GM19397 (cell line): Measurements from ENCODE around the gene RERE.
"Not testable (repeated sequence)": the region's sequence is repeated elsewhere in the genome, so short reads cannot be mapped to it uniquely, and the experiment has no call there.

Experiments used
- ATAC-seq: cut with Tn5 transposase; IDR thresholded peaks from one replicate; pipeline ENCODE4 v1.9.1; 2021; ENCODE audit warnings: mild to moderate bottlenecking, moderate library complexity; ENCODE audit not compliant: unreplicated experiment

Gene RERE

DNA sequence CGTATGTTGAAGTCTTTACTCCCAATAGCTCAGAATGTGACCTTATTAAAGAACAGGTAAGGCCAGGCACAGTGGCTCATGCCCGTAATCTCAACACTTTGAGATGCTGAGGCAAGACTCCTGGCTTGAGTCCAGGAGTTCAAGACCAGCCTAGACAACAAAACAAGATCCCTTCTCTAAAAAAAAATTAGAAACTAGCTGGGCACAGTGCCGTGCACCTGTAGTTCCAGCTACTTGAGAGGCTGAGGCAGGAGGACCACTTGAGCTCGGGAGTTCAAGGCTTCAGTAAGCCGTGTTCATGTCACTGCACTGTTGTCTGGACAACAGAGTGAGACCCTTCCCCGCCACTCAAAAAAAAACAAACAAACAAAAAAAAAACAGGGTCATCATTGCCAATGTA is 171.3 kb downstream of the RERE start:
- ATAC-seq: no peak

DNA sequence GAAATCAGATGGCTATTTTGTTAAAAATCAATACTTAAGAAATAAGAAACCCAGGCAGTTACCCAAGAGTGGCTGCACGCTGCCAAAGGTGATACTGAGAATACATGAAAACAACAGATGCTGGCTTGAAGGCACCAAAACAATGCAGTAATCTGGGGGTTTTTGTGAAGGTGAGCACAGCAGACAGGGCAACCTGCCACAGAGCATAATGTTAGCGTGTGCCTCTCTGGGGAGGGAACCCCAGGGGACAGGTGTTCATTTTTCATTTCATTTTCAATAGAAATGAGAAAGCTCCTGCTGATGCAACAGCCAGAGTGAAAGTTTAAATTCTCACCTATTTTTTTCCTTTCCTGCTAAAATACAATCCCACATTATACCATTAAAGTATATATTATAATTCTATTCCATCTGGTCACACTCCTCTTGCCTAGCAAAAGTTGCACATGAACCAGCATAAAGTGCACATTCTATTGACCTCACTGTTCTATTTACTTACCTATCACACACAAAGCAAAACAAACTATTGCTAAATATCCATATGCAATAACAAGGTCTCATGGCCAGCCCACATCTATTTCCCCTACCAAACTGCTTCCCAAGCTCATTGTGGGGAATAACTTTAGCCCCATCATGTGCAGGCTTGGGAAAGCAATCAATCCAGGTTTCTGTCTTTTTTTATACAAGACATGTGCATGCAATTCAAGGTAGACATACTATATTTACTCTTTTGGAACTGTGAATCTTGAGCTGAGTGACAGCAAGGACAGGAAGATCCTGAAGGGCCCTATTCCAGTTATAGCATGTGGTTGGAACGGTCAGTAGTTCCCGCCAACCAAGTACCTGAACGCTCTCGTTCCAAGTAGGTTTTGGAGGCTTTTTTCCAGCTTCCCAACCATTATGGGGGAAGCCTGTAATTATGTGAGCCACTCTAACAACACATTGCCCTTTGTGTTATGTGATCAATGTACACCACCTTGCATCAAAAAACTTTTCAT is 173.6 kb downstream of the RERE start:
- peak; percentile 90 for ATAC-seq

DNA sequence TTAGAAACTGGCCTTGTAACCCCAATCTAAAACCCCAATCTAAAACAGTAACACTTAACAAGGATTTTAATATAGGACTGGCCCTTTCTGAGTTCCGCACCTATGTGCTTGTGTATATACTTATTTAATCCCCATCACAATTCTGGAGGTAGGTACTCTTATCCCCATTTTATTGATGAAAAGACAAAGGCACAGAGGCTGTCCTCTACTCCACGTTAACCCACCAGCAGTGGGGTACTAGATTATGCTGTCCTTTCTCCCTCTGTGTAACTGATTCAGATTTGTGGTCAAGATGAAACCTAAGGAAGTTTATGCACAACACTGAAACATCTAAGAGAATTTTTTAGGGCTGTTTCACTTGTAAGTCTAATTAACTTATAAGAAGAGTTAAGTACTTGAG is 175.3 kb downstream of the RERE start:
- ATAC-seq: no peak

DNA sequence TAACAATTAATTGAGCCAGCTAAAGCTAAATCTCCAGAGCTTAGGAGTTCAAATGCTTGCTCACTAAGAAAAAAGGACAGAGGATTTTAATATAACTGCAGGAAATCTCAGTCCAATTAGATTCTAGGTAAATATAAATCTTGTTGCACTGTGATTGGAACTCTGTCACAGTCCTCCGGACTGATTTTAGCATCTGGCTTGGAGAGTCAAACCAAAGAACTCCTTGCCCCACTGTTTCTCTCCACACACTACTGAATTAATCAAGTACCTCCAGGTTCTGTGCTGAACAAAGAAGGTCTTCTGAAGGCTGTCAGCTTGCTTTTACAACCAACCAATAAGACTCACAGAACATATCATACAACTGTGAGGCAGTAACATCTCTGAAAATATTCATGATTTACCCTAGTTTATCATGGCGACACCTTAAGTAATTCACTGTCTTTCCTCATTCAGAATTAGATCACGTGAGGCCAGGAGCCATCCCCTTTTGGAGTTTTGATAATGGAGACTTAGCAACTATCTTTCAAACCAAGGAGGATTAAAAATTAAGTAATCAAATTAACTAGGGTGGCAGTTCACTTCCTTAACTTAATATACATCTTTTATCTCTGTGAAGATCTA is 176.0 kb downstream of the RERE start:
- ATAC-seq: no peak

DNA sequence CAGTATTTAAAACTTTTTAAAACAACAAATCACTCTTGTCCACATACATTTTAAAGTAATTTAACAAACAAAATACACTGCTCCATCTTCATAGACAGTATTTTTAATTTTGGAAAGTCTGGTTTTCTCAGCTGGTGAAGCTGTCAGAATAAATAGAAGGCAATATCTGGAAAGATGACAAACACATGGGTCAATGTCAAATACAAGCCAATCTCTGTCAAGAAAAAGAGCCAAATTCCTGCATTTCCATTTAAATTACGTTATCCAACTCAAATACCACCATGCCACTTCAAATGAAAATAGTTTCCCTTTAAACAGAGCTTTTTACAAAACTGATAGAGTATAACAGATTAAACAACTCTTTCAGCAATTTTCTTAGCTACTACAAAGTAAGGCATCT is 176.5 kb downstream of the RERE start:
- no peak for ATAC-seq

DNA sequence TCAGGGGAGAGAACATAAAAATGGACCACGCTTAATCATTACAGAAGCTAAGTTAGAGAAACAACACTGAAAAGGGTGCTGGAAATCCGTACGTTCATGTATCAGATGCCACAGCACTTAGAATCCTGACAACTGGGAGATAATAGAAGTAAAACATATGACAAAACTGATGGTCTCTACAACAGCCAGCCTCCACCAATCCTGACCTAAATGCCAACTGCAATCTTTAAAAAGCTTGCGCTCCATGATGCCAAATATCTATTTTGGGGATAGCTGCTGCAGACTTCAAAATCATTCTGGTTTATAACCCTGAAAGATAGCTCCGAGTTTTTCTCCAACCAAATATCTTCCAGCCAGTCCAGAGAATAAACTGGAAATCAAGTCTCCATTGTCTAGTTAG is 178.3 kb downstream of the RERE start:
- ATAC-seq: no peak

DNA sequence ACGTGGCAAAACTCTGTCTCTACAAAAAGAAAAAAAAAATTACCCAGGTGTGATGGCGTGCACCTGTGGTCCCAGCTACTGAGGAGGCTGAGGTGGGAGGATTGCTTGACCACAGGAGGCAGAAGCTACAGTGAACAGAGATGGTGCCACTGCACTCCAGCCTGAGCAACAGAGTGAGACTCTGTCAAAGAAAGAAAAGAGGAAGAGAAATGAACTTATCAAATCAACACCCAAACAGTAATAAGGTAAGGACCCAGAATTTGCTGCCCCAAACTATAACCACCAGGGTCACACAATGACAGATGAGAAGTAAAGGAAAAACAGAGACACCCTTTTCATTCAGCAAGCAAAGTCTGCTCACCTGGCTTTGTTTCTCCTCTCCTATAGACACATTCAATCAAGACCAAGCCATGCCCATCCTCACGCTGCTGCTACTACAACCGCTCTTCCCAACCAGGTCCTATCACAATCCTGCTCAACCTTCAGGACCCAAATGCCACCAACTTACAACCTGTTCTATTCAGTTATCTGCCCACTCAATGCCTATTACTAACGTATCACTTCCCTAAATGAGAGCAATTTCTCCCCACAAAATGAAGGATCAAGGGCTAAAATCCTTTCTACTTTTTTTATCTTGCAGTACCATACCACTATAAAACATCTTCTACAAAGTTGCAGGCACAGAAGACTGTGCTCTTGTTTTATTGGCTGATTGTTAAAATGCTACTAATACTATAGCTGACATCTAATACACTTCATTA is 183.5 kb downstream of the RERE start:
- ATAC-seq: no peak

DNA sequence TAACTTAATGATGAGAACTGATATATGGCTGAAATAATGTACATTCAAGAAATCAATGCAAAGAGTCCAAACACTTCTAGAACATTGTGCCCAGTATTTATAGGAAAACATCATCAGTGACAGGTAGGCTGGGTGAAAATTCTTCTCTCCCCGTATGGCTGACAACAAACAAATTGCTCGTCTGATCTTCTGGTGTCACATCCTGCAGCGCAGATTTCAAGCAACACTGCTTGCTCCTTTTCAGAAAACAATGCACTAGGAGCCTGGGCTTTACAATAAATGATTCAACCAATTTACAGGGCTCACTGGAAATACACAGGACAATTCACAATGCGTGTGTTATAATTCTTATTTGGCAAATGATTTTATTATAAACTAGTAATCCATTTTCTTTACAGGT is 185.3 kb downstream of the RERE start:
- no peak for ATAC-seq

GRCh38 chr1:8631163-8631562 is 186.3 kb downstream of the RERE start:
- ATAC-seq: no peak

DNA sequence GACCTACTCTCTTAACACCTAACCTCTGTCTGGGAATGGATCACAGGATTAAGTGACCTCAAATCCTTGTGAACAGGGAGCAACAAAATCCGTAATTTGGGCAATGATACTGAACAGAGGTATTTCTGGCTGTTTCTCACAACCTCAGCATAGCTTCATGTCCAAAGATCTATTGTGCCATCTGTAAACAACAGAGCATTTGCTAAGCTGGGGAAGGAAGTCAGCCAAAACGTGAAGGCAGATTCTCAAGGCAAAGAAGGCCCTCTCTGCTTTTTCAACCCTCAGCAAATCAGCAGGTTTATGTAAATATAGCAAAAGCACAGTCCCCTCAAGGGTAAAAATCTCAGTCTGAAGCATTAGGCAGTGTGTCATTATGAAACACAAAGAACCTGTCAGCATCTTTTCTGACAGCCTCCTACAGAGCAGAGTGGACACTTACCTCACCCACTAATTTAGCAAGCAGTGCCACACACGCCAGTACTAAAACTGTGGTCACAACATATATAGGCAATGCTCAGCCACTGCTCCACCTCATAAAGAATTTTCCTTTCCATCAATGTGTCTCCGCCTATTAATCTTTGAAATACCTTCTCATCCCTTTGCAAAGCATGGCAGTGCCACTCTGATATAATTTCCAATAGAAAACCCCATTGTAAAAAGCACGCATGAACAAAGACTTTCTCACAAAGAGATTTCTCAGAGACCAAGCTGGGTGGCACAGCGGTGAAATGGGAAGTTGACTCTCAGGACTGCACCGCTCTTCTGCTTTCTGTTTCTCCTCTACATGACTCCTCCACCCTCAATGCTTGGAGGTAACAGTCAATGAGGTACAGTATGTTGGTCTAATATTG is 188.0 kb downstream of the RERE start:
- ATAC-seq: peak; percentile 70

DNA sequence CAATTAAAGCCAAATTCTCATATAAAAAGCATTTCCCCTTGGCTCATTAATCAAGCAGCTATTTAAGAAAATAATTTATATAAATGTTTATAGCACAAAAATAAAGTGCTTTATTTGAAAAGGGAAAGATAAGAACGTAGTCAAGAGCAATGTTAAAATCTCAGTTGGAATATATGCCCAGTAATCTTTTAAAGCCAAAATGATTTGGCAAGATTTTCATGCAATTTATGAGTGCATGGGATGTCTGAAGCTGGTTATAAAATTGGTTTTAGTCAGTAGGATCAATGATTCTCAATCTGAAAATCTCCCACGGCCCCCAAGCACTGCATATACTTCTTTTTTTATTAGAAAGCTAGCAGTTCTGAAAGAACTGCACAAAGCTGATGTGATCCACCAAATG is 188.8 kb downstream of the RERE start:
- ATAC-seq: no peak

GRCh38 chr1:8627728-8628127 is 189.7 kb downstream of the RERE start:
- ATAC-seq: no peak

DNA sequence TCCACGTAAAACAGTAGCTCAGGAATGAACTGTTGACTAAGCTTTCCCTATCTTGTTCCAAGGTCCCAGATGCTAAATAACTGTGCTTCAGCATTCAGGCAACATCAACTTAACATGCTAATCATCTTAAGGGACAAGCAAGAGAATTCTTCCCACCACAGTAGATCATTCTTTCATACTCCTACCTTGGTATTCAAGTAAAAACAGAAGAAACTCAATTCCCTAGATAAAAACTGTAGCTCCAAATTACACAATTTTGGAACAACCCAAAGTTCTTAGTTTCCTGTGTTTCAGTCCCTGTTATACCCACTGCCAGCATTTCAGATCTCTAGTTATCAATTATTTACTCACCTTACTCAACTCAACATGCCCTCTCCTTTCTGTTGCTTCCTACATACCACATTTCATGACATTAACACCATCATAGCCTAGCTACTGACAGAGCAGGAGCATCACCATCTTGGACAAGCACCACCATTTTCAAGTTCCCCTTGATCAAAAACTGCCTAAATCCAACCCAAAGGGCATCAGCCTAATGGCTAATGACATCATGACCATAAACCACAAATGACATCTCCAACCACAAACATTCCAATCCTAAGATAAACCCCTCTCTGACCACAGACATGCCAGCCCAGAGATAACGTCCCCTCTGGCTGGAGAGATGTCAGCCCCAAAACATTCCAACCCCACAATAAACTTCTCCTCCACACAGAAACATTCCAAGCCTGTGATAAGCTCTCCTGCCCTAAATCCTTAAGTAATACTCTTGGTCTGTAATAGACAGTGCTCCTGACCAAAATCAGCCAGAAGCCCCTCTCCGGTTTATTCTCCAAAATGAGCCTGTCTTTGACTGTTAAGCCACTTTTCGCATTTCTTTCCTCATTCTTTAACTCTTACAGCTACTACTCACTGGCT is 191.2 kb downstream of the RERE start:
- no peak for ATAC-seq

- ATAC-seq: no peak
Observed at GRCh38 chr1:8625491-8625890, 191.9 kb downstream of the RERE start.

- ATAC-seq: not testable (repeated sequence)
Observed at GRCh38 chr1:8623651-8624192, 193.7 kb downstream of the RERE start.

- not testable (repeated sequence) for ATAC-seq
Observed at GRCh38 chr1:8621785-8622348, 195.6 kb downstream of the RERE start.

DNA sequence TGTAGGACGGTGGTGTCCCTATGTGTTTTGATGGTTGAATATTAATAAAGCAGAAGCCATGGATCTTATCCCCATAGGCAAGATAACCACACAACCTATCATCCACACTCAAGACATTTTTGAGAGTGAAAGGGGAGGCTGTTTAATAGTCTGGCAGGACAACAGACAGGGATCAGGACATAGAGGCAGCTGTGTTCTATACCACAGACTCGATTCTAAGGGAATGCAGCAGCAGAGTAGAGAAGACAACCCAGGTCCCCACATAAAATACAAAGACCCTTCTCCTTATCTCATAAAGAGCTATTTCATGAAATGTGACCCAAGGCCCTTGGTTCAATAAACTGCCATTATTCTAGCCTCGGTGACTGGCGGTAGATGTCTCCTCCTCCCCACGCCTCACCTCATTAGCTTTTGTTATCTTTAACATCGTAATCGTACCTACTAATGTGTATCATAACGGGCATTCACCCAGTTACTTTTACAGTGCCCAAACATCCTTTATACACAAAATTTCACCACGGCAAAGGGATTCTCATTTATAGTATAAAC is 196.3 kb downstream of the RERE start:
- not testable (repeated sequence) for ATAC-seq

- not testable (repeated sequence) for ATAC-seq
Observed at GRCh38 chr1:8619917-8620502, 197.4 kb downstream of the RERE start.
